OCI-LY1 (cell line): ENCODE data around the gene CD79B.
"Not testable (repeated sequence)": the region's sequence is repeated elsewhere in the genome, so short reads cannot be mapped to it uniquely, and the experiment has no call there.

Source experiments
- H2AFZ ChIP-seq: fragments of 200-600 bp; sonication (generic), shearing (Covaris generic); 2 replicates; pipeline ENCODE4 v1.6.0; 2014; ENCODE audit warnings: antibody characterized with exemption, mild to moderate bottlenecking, low read length
- H3F3A ChIP-seq: fragments of 200-600 bp; sonication (generic), shearing (Covaris generic); 2 replicates; pipeline ENCODE4 v1.6.0; 2014; ENCODE audit warnings: mild to moderate bottlenecking, antibody characterized with exemption, low read length, moderate library complexity; ENCODE audit not compliant: insufficient read depth
- H3K27ac ChIP-seq: fragments of 200-600 bp; sonication (generic); 2 replicates; pipeline ENCODE4 v1.5.1; 2014; ENCODE audit warnings: low read length, mixed run types, mild to moderate bottlenecking, low read depth; ENCODE audit not compliant: poor library complexity, severe bottlenecking
- H3K27me3 ChIP-seq: fragments of 200-600 bp; sonication (generic); 2 replicates; pipeline ENCODE4 v1.6.0; 2014; ENCODE audit warnings: antibody characterized with exemption, mild to moderate bottlenecking, low read length, moderate library complexity; ENCODE audit not compliant: insufficient read depth
- H3K36me3 ChIP-seq: fragments of 200-600 bp; sonication (generic); 2 replicates; pipeline ENCODE4 v1.6.1; 2014; ENCODE audit warnings: mild to moderate bottlenecking, antibody characterized with exemption, low read length, moderate library complexity, mixed read lengths; ENCODE audit not compliant: insufficient read depth
- H3K4me1 ChIP-seq: fragments of 200-600 bp; sonication (generic); 2 replicates; pipeline ENCODE4 v1.5.1; 2014; ENCODE audit warnings: mild to moderate bottlenecking, low read length, moderate library complexity; ENCODE audit not compliant: insufficient read depth, severe bottlenecking
- H3K4me2 ChIP-seq: fragments of 200-600 bp; sonication (generic), shearing (Covaris generic); 2 replicates; pipeline ENCODE4 v1.6.1; 2014; ENCODE audit warnings: low read length
- H3K4me3 ChIP-seq: fragments of 200-600 bp; sonication (generic); 2 replicates; pipeline ENCODE4 v1.5.1; 2014; ENCODE audit warnings: low read length, low read depth, mild to moderate bottlenecking, mixed read lengths; ENCODE audit not compliant: poor library complexity, severe bottlenecking
- H3K79me2 ChIP-seq: fragments of 200-600 bp; shearing (Covaris generic); 2 replicates; pipeline ENCODE4 v1.6.1; 2016; ENCODE audit warnings: mixed run types, low read length, mixed read lengths; ENCODE audit not compliant: insufficient read depth
- H3K9ac ChIP-seq: fragments of 200-600 bp; sonication (generic), shearing (Covaris generic); 2 replicates; pipeline ENCODE4 v1.6.1; 2014; ENCODE audit warnings: mild to moderate bottlenecking, low read length, mixed read lengths
- H3K9me2 ChIP-seq: fragments of 200-600 bp; sonication (generic), shearing (Covaris generic); 2 replicates; pipeline ENCODE4 v1.6.1; 2014; ENCODE audit warnings: low read depth, mild to moderate bottlenecking, low read length, mixed read lengths
- H3K9me3 ChIP-seq: fragments of 200-600 bp; shearing (Covaris generic); 2 replicates; pipeline ENCODE4 v1.6.1; 2014; ENCODE audit warnings: low read length, mixed read lengths
- H4K20me1 ChIP-seq: fragments of 200-600 bp; sonication (generic), shearing (Covaris generic); 2 replicates; pipeline ENCODE4 v1.6.0; 2016; ENCODE audit warnings: mild to moderate bottlenecking, low read length; ENCODE audit not compliant: insufficient read depth
- EZH2 ChIP-seq: fragments of 200-600 bp; sonication (generic), shearing (Covaris generic); IDR thresholded peaks from 2 replicates; pipeline ENCODE4 v1.8.0; 2017; ENCODE audit warnings: borderline replicate concordance, mixed run types, mild to moderate bottlenecking, antibody characterized with exemption, low read length, moderate library complexity, mixed read lengths
- TF ChIP-seq, protein P1 (sequence below): fragments of 200-600 bp; sonication (generic), shearing (Covaris generic); IDR thresholded peaks from 2 replicates; pipeline ENCODE4 v1.5.1; 2017; ENCODE audit warnings: mild to moderate bottlenecking, antibody characterized with exemption, low read length, moderate library complexity, mixed read lengths

Gene CD79B

DNA sequence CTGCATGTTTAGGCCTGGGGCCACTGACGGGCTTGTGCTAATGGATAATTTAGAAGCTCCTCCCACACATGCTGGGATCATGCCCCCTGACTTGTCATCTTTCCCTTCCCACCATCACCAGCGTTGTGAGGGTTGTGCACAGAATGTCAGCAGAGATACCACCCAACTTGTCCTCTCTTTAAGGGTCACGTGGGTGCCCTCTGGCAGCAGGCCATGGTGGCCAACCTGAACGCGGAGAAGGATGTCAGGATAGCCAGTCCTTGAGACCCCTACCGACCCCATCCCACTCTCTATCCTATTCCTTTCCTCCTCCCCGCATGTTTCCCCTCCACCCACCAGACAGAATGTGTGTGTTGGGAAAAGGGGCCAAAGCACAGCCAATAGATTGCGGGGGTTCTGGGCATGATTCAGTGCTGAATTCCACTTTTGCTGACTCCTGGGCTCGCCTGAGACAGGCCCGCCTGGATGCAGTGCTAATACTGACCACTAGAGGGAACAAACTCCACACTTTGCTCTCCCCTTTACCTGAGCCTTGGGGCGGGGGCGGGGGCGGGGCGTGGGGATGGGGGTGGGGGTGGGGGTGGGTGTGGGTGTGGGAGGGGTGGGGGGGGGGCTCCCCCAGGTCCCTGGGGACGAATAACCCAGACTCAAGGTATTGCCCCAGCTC lies 50.1 kb downstream of the CD79B start, which contains the start of gene GH2:
Gene GH2, minus strand, starts transcription at position 10 of the 667 bp plus-strand sequence. CDS start 143 bp downstream, outside the sequence.
- Histone ChIP-seq H3F3A (no peaks in the 10 kb centered on the region), H2AFZ (no peak within 1 kb of the TSS), H3K9me3 (no peaks in the 10 kb centered on the region), H3K9ac (no peak within 1 kb of the TSS), H3K36me3 (no peaks in the 10 kb centered on the region), H3K27ac (no peak within 1 kb of the TSS), H3K79me2 (no peaks in the 10 kb centered on the region), H4K20me1 (no peaks in the 10 kb centered on the region), H3K27me3 (peaks cover 3% of the 10 kb centered on the region; the same call in 1 of the 2 replicates), H3K4me2 (no peak within 1 kb of the TSS), H3K4me3 (no peak within 1 kb of the TSS), H3K9me2 (no peaks in the 10 kb centered on the region), H3K4me1 (no peaks in the 10 kb centered on the region)
- no peak for TF ChIP-seq EZH2
- TF ChIP-seq, protein P1, sequence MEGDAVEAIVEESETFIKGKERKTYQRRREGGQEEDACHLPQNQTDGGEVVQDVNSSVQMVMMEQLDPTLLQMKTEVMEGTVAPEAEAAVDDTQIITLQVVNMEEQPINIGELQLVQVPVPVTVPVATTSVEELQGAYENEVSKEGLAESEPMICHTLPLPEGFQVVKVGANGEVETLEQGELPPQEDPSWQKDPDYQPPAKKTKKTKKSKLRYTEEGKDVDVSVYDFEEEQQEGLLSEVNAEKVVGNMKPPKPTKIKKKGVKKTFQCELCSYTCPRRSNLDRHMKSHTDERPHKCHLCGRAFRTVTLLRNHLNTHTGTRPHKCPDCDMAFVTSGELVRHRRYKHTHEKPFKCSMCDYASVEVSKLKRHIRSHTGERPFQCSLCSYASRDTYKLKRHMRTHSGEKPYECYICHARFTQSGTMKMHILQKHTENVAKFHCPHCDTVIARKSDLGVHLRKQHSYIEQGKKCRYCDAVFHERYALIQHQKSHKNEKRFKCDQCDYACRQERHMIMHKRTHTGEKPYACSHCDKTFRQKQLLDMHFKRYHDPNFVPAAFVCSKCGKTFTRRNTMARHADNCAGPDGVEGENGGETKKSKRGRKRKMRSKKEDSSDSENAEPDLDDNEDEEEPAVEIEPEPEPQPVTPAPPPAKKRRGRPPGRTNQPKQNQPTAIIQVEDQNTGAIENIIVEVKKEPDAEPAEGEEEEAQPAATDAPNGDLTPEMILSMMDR = peak; percentile 74

DNA sequence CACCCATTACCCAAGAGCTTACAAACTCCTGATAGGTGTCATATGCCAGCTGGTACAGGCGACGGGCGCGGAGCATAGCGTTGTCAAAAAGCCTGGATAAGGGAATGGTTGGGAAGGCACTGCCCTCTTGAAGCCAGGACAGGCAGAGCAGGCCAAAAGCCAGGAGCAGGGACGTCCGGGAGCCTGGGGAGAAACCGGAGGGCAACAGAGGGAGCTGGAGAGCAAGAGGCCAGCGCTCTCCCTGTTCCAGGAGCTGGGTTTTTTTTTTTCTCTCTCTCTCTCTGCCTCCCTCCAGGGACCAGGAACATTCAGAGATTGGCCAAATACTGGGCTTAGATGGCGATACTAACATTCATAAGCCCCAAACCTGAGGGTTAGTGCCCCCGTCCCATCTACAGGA lies 50.8 kb downstream of the CD79B start:
- not testable (repeated sequence) for H3F3A ChIP-seq, H3K9me2 ChIP-seq, H3K27me3 ChIP-seq, H3K27ac ChIP-seq, H3K36me3 ChIP-seq, H3K4me2 ChIP-seq, H3K9me3 ChIP-seq, H3K9ac ChIP-seq, H3K4me3 ChIP-seq, H4K20me1 ChIP-seq, H2AFZ ChIP-seq, H3K79me2 ChIP-seq, H3K4me1 ChIP-seq

DNA sequence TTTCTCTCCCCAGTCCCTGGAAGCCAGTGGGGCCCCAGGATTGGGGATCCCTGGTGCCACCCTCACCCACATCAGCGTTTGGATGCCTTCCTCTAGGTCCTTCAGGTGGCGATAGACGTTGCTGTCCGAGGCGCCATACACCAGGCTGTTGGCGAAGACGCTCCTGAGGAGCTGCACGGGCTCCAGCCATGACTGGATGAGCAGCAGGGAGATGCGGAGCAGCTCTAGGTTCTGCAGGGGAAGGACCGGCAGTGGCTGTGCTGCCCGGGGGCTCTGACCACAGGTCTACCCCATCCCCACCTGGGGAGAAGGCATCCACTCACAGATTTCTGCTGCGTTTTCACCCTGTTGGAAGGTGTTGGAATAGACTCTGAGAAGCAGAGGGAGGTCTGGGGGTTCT lies 51.4 kb downstream of the CD79B start:
- Histone ChIP-seq H4K20me1 (no peaks in the 10 kb centered on the region), H3K4me2 (no peak overlapping the region), H2AFZ (no peak overlapping the region), H3K27me3 (peaks cover 7% of the 10 kb centered on the region), H3K27ac (no peak overlapping the region), H3K4me1 (no peaks in the 10 kb centered on the region), H3K79me2 (no peaks in the 10 kb centered on the region), H3F3A (no peaks in the 10 kb centered on the region), H3K9me3 (no peaks in the 10 kb centered on the region), H3K4me3 (no peak overlapping the region), H3K9ac (no peak overlapping the region), H3K9me2 (no peaks in the 10 kb centered on the region), H3K36me3 (no peaks in the 10 kb centered on the region)
- TF ChIP-seq, protein P1 = no peak
- no peak for TF ChIP-seq EZH2
